HFF-Myc (cell line): ENCODE results near the gene SLC25A30.
"Not testable (repeated sequence)": the region's sequence is repeated elsewhere in the genome, so short reads cannot be mapped to it uniquely, and the experiment has no call there.

ENCODE experiments used
- DNase-seq: peaks from one replicate; pipeline ENCODE4 v3.0.0-alpha.2; 2011; ENCODE audit warnings: low read depth; ENCODE audit errors: extremely low read depth
- H3K4me3 ChIP-seq: replicated peaks from 2 replicates; pipeline ENCODE4 v1.5.1; 2011; ENCODE audit warnings: low read depth, mild to moderate bottlenecking, control low read depth, low read length
- CTCF ChIP-seq: IDR thresholded peaks from 2 replicates; pipeline ENCODE4 v1.5.1; 2012; ENCODE audit warnings: mild to moderate bottlenecking, low read depth, low read length, control low read depth; ENCODE audit errors: missing control alignments

SLC25A30 gene

GRCh38 chr13:45393941-45394570 lies 24.1 kb downstream of the SLC25A30 start:
- H3K4me3 ChIP-seq = no peak overlapping the region
- TF ChIP-seq CTCF = peak; percentile 68
- no peak for DNase-seq

GRCh38 chr13:45392811-45393210 lies 25.4 kb downstream of the SLC25A30 start:
- no peak for DNase-seq
- no peak for TF ChIP-seq CTCF
- H3K4me3 ChIP-seq = no peak overlapping the region

- no peak for TF ChIP-seq CTCF
Observed at GRCh38 chr13:45391926-45392325, 26.2 kb downstream of the SLC25A30 start.

GRCh38 chr13:45391128-45391527 lies 27.0 kb downstream of the SLC25A30 start:
- not testable (repeated sequence) for H3K4me3 ChIP-seq, DNase-seq

More at GRCh38 chr13:45391926-45392325, 26.2 kb downstream of the SLC25A30 start:
- no peak overlapping the region for H3K4me3 ChIP-seq
- DNase-seq = no peak

- DNase-seq, H3K4me3 ChIP-seq: not testable (repeated sequence)
Observed at GRCh38 chr13:45390348-45390747, 27.8 kb downstream of the SLC25A30 start.

GRCh38 chr13:45388664-45389063 lies 29.5 kb downstream of the SLC25A30 start:
- no peak for DNase-seq
- H3K4me3 ChIP-seq = no peak overlapping the region
- no peak for TF ChIP-seq CTCF

GRCh38 chr13:45386892-45387575 lies 31.1 kb downstream of the SLC25A30 start:
- DNase-seq, H3K4me3 ChIP-seq: not testable (repeated sequence)

GRCh38 chr13:45385907-45386553 lies 32.1 kb downstream of the SLC25A30 start:
- no peak overlapping the region for H3K4me3 ChIP-seq
- no peak for DNase-seq

More at GRCh38 chr13:45385907-45386553, 32.1 kb downstream of the SLC25A30 start:
- no peak for TF ChIP-seq CTCF
